Measurements from ENCODE around the gene DSCAM. TPM values are rescaled to one million over a fixed set of nuclear protein-coding genes. Genes with fewer than 3 reads are reported as not detected.

DSCAM gene
- total RNA-seq, 4 donors from 2014 or later, result 0.07 TPM; not detected in 3

- Histone ChIP-seq H3K27me3 (no peaks in the 10 kb centered on the region), H3K4me3 (no peak overlapping the region), H3K9me3 (no peaks in the 10 kb centered on the region), H3K36me3 (no peaks in the 10 kb centered on the region), H3K4me1 (peaks cover 5 to 6% of the 10 kb centered on the region in 2 donors), H3K27ac (peak overlapping the region; percentile 75 to 81)
- intact Hi-C loops (cut with DNase I; ENCODE audit: low total_unique reads), result no loop called here
- DNase-seq, result peak; percentile 42 to 72
- TF ChIP-seq POLR2A (IDR thresholded peaks at IDR 0.05), result no peak
- TF ChIP-seq CTCF (IDR thresholded peaks at IDR 0.05), result no peak
These were observed 797.7 kb downstream of the DSCAM start for GRCh38 chr21:40049031-40049930.

GRCh38 chr21:40047993-40048730, 798.8 kb downstream of the DSCAM start:
- Histone ChIP-seq H3K27me3 (no peaks in the 10 kb centered on the region), H3K4me1 (peaks cover 5 to 6% of the 10 kb centered on the region in 2 donors), H3K27ac (peak overlapping the region; percentile 75 to 81), H3K36me3 (no peaks in the 10 kb centered on the region), H3K9me3 (no peaks in the 10 kb centered on the region), H3K4me3 (no peak overlapping the region)
- DNase-seq, result no peak
- intact Hi-C loops (cut with DNase I; ENCODE audit: low total_unique reads), result no loop called here
- TF ChIP-seq POLR2A (IDR thresholded peaks at IDR 0.05) (no peak), CTCF (IDR thresholded peaks at IDR 0.05) (no peak)

GRCh38 chr21:40047211-40047610, 799.7 kb downstream of the DSCAM start:
- intact Hi-C loops (cut with DNase I; ENCODE audit: low total_unique reads), result no loop called here
- H3K27me3 ChIP-seq, result no peaks in the 10 kb centered on the region
- DNase-seq, result no peak
- no peaks in the 10 kb centered on the region for H3K36me3 ChIP-seq
- peaks cover 5 to 6% of the 10 kb centered on the region in 2 donors for H3K4me1 ChIP-seq
- H3K27ac ChIP-seq, result peak overlapping the region; percentile 75 to 81
- no peak for TF ChIP-seq CTCF (IDR thresholded peaks at IDR 0.05)
- TF ChIP-seq POLR2A (IDR thresholded peaks at IDR 0.05), result no peak
- no peak overlapping the region for H3K4me3 ChIP-seq
- no peaks in the 10 kb centered on the region for H3K9me3 ChIP-seq

DNA sequence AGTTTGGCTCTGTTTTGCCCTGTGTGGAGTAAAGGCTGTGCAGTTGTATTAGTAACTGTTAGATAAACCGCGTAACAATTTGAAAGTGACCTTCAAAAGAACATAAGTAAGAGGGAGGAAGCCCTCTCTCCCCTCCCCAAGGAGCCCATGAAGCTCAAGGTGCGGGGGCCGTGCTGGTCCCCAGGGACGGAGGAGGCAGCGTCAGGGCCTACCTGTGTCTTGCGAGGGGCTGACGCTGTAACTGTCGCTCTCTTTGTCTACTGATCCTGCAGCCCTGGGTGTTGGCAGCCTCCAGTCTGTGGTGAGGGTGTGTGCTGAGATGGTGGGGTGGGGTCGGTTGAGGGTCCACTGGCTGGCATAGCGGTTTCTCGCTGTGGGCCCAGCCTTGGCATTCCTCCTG, 803.1 kb downstream of the DSCAM start:
- H3K9me3 ChIP-seq, result no peaks in the 10 kb centered on the region
- H3K36me3 ChIP-seq, result no peaks in the 10 kb centered on the region
- no peaks in the 10 kb centered on the region for H3K27me3 ChIP-seq
- H3K4me1 ChIP-seq, result peaks cover 0 to 2% of the 10 kb centered on the region in 2 donors
- no peak overlapping the region for H3K27ac ChIP-seq
- H3K4me3 ChIP-seq, result no peak overlapping the region
- TF ChIP-seq POLR2A (IDR thresholded peaks at IDR 0.05), result no peak
- TF ChIP-seq CTCF (IDR thresholded peaks at IDR 0.05), result no peak
- intact Hi-C loops (cut with DNase I; ENCODE audit: low total_unique reads), result no loop called here
- DNase-seq, result no peak

- no peaks in the 10 kb centered on the region for H3K4me1 ChIP-seq
- TF ChIP-seq POLR2A (IDR thresholded peaks at IDR 0.05) (no peak), CTCF (IDR thresholded peaks at IDR 0.05) (no peak)
- no peak overlapping the region for H3K4me3 ChIP-seq
- no peaks in the 10 kb centered on the region for H3K27me3 ChIP-seq
- no peak overlapping the region for H3K27ac ChIP-seq
- intact Hi-C loops (cut with DNase I; ENCODE audit: low total_unique reads), result no loop called here
- DNase-seq, result no peak
- H3K36me3 ChIP-seq, result no peaks in the 10 kb centered on the region
- no peaks in the 10 kb centered on the region for H3K9me3 ChIP-seq
These were observed 803.5 kb downstream of the DSCAM start for GRCh38 chr21:40043423-40043822.

Measured in uterus (tissue), 4 donors.